C4-2B (cell line): ENCODE measurements around the gene NDUFAF5.

Experiments used
- CTCF ChIP-seq: fragments of 450-650 bp; conservative IDR thresholded peaks from 2 replicates; pipeline ENCODE4 v1.5.1; 2017; ENCODE audit warnings: mild to moderate bottlenecking
- ZFX ChIP-seq: fragments of 450-650 bp; IDR thresholded peaks from 2 replicates; pipeline ENCODE4 v1.6.1; 2017

- no peak for TF ChIP-seq CTCF
- no peak for TF ChIP-seq ZFX
These were observed 9.8 kb downstream of the NDUFAF5 start for GRCh38 chr20:13794667-13795066.
